GM18508 (cell line): ENCODE results near the gene CCDC175.
A peak's percentile ranks its signal among the peaks of the same experiment; 100 is the strongest.

Experiments used
- ATAC-seq: cut with Tn5 transposase; IDR thresholded peaks from one replicate; pipeline ENCODE4 v1.9.1; 2021; ENCODE audit warnings: moderate number of reproducible peaks; ENCODE audit not compliant: insufficient read depth, unreplicated experiment

The CCDC175 gene

GRCh38 chr14:59541731-59542130, 34.9 kb downstream of the CCDC175 start:
- no peak for ATAC-seq

- ATAC-seq = no peak
Observed at GRCh38 chr14:59540852-59541251, 35.8 kb downstream of the CCDC175 start.

- no peak for ATAC-seq
Observed at GRCh38 chr14:59538936-59539335, 37.7 kb downstream of the CCDC175 start.

GRCh38 chr14:59537476-59537875, 39.1 kb downstream of the CCDC175 start:
- no peak for ATAC-seq

- ATAC-seq = no peak
Observed at GRCh38 chr14:59534361-59534987, 42.1 kb downstream of the CCDC175 start.

GRCh38 chr14:59532419-59532818, 44.2 kb downstream of the CCDC175 start:
- ATAC-seq = no peak

- ATAC-seq = no peak
Observed at GRCh38 chr14:59530349-59530748, 46.3 kb downstream of the CCDC175 start.

- no peak for ATAC-seq
Observed at GRCh38 chr14:59529189-59529588, 47.4 kb downstream of the CCDC175 start.

- ATAC-seq = no peak
Observed at GRCh38 chr14:59520224-59520623, 56.4 kb downstream of the CCDC175 start.

GRCh38 chr14:59511916-59512575, 64.6 kb downstream of the CCDC175 start:
- ATAC-seq = no peak

GRCh38 chr14:59510966-59511365, 65.6 kb downstream of the CCDC175 start:
- no peak for ATAC-seq

GRCh38 chr14:59510001-59510400, 66.6 kb downstream of the CCDC175 start:
- ATAC-seq = no peak

GRCh38 chr14:59509101-59509500, 67.5 kb downstream of the CCDC175 start:
- no peak for ATAC-seq

- ATAC-seq = no peak
Observed at GRCh38 chr14:59507752-59508103, 68.9 kb downstream of the CCDC175 start.

GRCh38 chr14:59507063-59507751, 69.4 kb downstream of the CCDC175 start:
- peak; percentile 60 for ATAC-seq

GRCh38 chr14:59503256-59503655, 73.4 kb downstream of the CCDC175 start:
- no peak for ATAC-seq

- no peak for ATAC-seq
Observed at GRCh38 chr14:59500732-59501131, 75.9 kb downstream of the CCDC175 start.

GRCh38 chr14:59492384-59492783, 84.2 kb downstream of the CCDC175 start:
- no peak for ATAC-seq

GRCh38 chr14:59490756-59491155, 85.9 kb downstream of the CCDC175 start:
- no peak for ATAC-seq

- ATAC-seq = peak; percentile 33
Observed at GRCh38 chr14:59484639-59485175, 91.9 kb downstream of the CCDC175 start.
